ENCODE data around the gene UNC119. TPM values are rescaled to one million over a fixed set of nuclear protein-coding genes. Genes with fewer than 3 reads are reported as not detected.

Gene UNC119
- total RNA-seq, 1 experiment from 2014 or later = 13.0 TPM

GRCh38 chr17:28518578-28518977, 33.8 kb downstream of the UNC119 start:
- no TSS peak for BruUV-seq (replicated peaks)
- H3K36me3 Mint-ChIP-seq (ENCODE audit: insufficient read depth, unreplicated experiment) = no peaks in the 10 kb centered on the region
- intact Hi-C loops (cut with micrococcal nuclease; ENCODE audit: unreplicated experiment) = no loop called here

GRCh38 chr17:28518132-28518531, 34.3 kb downstream of the UNC119 start:
- no peaks in the 10 kb centered on the region for H3K9me3 Mint-ChIP-seq (ENCODE audit: low read depth, unreplicated experiment)
- CTCF ChIA-PET = no interaction called here
- no peak overlapping the region for H3K4me3 Mint-ChIP-seq (ENCODE audit: low read depth, unreplicated experiment)
- peaks cover 57% of the 10 kb centered on the region for H3K27me3 Mint-ChIP-seq (ENCODE audit: unreplicated experiment)
- no peak for DNase-seq
- no peaks in the 10 kb centered on the region for H3K36me3 Mint-ChIP-seq (ENCODE audit: insufficient read depth, unreplicated experiment)
- BruUV-seq (replicated peaks) = no TSS peak
- TF ChIP-seq, protein P1, sequence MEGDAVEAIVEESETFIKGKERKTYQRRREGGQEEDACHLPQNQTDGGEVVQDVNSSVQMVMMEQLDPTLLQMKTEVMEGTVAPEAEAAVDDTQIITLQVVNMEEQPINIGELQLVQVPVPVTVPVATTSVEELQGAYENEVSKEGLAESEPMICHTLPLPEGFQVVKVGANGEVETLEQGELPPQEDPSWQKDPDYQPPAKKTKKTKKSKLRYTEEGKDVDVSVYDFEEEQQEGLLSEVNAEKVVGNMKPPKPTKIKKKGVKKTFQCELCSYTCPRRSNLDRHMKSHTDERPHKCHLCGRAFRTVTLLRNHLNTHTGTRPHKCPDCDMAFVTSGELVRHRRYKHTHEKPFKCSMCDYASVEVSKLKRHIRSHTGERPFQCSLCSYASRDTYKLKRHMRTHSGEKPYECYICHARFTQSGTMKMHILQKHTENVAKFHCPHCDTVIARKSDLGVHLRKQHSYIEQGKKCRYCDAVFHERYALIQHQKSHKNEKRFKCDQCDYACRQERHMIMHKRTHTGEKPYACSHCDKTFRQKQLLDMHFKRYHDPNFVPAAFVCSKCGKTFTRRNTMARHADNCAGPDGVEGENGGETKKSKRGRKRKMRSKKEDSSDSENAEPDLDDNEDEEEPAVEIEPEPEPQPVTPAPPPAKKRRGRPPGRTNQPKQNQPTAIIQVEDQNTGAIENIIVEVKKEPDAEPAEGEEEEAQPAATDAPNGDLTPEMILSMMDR (IDR thresholded peaks at IDR 0.05; ENCODE audit: unreplicated experiment) = no peak
- intact Hi-C loops (cut with micrococcal nuclease; ENCODE audit: unreplicated experiment) = no loop called here
- H3K4me1 Mint-ChIP-seq (ENCODE audit: low read depth, unreplicated experiment) = no peaks in the 10 kb centered on the region
- H3K27ac Mint-ChIP-seq (ENCODE audit: unreplicated experiment) = no peak overlapping the region

More at GRCh38 chr17:28518578-28518977, 33.8 kb downstream of the UNC119 start:
- Mint-ChIP-seq H3K4me3 (ENCODE audit: low read depth, unreplicated experiment) (no peak overlapping the region), H3K27ac (ENCODE audit: unreplicated experiment) (no peak overlapping the region), H3K4me1 (ENCODE audit: low read depth, unreplicated experiment) (no peaks in the 10 kb centered on the region), H3K9me3 (ENCODE audit: low read depth, unreplicated experiment) (no peaks in the 10 kb centered on the region), H3K27me3 (ENCODE audit: unreplicated experiment) (peaks cover 57% of the 10 kb centered on the region)
- TF ChIP-seq, protein P1 (IDR thresholded peaks at IDR 0.05; ENCODE audit: unreplicated experiment) = no peak
- CTCF ChIA-PET = no interaction called here
- no peak for DNase-seq

GRCh38 chr17:28515518-28515917, 36.9 kb downstream of the UNC119 start:
- H3K4me3 Mint-ChIP-seq (ENCODE audit: low read depth, unreplicated experiment) = no peak overlapping the region
- TF ChIP-seq, protein P1 (IDR thresholded peaks at IDR 0.05; ENCODE audit: unreplicated experiment) = no peak
- no peak overlapping the region for H3K27ac Mint-ChIP-seq (ENCODE audit: unreplicated experiment)
- H3K27me3 Mint-ChIP-seq (ENCODE audit: unreplicated experiment) = peaks cover 82% of the 10 kb centered on the region
- CTCF ChIA-PET = no interaction called here
- intact Hi-C loops (cut with micrococcal nuclease; ENCODE audit: unreplicated experiment) = no loop called here
- BruUV-seq (replicated peaks) = no TSS peak
- H3K9me3 Mint-ChIP-seq (ENCODE audit: low read depth, unreplicated experiment) = no peaks in the 10 kb centered on the region
- DNase-seq = no peak
- H3K36me3 Mint-ChIP-seq (ENCODE audit: insufficient read depth, unreplicated experiment) = no peaks in the 10 kb centered on the region
- no peaks in the 10 kb centered on the region for H3K4me1 Mint-ChIP-seq (ENCODE audit: low read depth, unreplicated experiment)

GRCh38 chr17:28514561-28515002, 37.8 kb downstream of the UNC119 start:
- Mint-ChIP-seq H3K27me3 (ENCODE audit: unreplicated experiment) (peaks cover 91% of the 10 kb centered on the region), H3K4me3 (ENCODE audit: low read depth, unreplicated experiment) (no peak overlapping the region), H3K4me1 (ENCODE audit: low read depth, unreplicated experiment) (no peaks in the 10 kb centered on the region), H3K27ac (ENCODE audit: unreplicated experiment) (no peak overlapping the region), H3K36me3 (ENCODE audit: insufficient read depth, unreplicated experiment) (no peaks in the 10 kb centered on the region), H3K9me3 (ENCODE audit: low read depth, unreplicated experiment) (no peaks in the 10 kb centered on the region)
- intact Hi-C loops (cut with micrococcal nuclease; ENCODE audit: unreplicated experiment) = no loop called here
- CTCF ChIA-PET = no interaction called here
- TF ChIP-seq, protein P1 (IDR thresholded peaks at IDR 0.05; ENCODE audit: unreplicated experiment) = no peak
- no TSS peak for BruUV-seq (replicated peaks)
- no peak for DNase-seq

Measured in Calu3 (cell line).